HG02884 (cell line): Measurements from ENCODE around the gene TECPR2.
"Not testable (repeated sequence)": the region's sequence is repeated elsewhere in the genome, so short reads cannot be mapped to it uniquely, and the experiment has no call there.

Experiments used
- ATAC-seq: cut with Tn5 transposase; IDR thresholded peaks from one replicate; pipeline ENCODE4 v1.9.1; 2021; ENCODE audit warnings: mild to moderate bottlenecking, moderate library complexity; ENCODE audit not compliant: unreplicated experiment

Gene TECPR2

GRCh38 chr14:102548616-102549240, 186.0 kb downstream of the TECPR2 start:
- ATAC-seq = no peak

GRCh38 chr14:102550927-102551401, 188.2 kb downstream of the TECPR2 start:
- not testable (repeated sequence) for ATAC-seq
